GM12865 (cell line): ENCODE measurements around the gene DRC7.
"Not testable (repeated sequence)": the region's sequence is repeated elsewhere in the genome, so short reads cannot be mapped to it uniquely, and the experiment has no call there.

Experiments
- DNase-seq: peaks from one replicate; pipeline ENCODE4 v3.0.0; 2010; ENCODE audit warnings: low read depth
- H3K4me3 ChIP-seq: 2 replicates; pipeline ENCODE4 v1.5.1; 2011; ENCODE audit warnings: mild to moderate bottlenecking, low read depth, low read length, control low read depth
- TF ChIP-seq, protein P1 (sequence below): IDR thresholded peaks from 2 replicates; pipeline ENCODE4 v1.5.1; 2011; ENCODE audit warnings: low read length, control low read depth, low read depth, inconsistent platforms; ENCODE audit not compliant: insufficient read depth; ENCODE audit errors: missing control alignments

The DRC7 gene

DNA sequence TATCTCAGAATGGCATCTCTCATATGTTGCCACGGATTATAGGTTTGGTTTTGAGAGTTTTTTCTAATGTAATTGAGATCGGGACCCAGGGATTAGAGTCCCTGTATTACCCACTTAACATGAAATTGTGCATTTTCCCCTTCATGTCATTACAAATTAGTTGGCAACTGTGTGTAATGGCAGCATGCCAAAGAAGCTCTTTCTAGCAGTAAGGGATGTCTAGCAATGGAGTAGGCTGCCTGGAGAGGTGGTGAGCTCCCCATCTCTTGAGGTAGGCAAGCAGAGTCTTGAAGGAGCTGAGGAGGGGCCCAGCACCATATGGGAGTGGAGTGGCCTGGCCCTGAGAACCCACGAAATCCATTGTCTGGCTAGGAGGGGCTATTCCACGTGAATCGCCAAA, 30.9 kb downstream of the DRC7 start:
- TF ChIP-seq, protein P1, sequence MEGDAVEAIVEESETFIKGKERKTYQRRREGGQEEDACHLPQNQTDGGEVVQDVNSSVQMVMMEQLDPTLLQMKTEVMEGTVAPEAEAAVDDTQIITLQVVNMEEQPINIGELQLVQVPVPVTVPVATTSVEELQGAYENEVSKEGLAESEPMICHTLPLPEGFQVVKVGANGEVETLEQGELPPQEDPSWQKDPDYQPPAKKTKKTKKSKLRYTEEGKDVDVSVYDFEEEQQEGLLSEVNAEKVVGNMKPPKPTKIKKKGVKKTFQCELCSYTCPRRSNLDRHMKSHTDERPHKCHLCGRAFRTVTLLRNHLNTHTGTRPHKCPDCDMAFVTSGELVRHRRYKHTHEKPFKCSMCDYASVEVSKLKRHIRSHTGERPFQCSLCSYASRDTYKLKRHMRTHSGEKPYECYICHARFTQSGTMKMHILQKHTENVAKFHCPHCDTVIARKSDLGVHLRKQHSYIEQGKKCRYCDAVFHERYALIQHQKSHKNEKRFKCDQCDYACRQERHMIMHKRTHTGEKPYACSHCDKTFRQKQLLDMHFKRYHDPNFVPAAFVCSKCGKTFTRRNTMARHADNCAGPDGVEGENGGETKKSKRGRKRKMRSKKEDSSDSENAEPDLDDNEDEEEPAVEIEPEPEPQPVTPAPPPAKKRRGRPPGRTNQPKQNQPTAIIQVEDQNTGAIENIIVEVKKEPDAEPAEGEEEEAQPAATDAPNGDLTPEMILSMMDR = no peak
- DNase-seq = no peak

GRCh38 chr16:57725976-57726375, 31.4 kb downstream of the DRC7 start:
- TF ChIP-seq, protein P1 = no peak
- DNase-seq = no peak
- no peak overlapping the region for H3K4me3 ChIP-seq

More for the DNA sequence above, 30.9 kb downstream of the DRC7 start:
- no peak overlapping the region for H3K4me3 ChIP-seq

DNA sequence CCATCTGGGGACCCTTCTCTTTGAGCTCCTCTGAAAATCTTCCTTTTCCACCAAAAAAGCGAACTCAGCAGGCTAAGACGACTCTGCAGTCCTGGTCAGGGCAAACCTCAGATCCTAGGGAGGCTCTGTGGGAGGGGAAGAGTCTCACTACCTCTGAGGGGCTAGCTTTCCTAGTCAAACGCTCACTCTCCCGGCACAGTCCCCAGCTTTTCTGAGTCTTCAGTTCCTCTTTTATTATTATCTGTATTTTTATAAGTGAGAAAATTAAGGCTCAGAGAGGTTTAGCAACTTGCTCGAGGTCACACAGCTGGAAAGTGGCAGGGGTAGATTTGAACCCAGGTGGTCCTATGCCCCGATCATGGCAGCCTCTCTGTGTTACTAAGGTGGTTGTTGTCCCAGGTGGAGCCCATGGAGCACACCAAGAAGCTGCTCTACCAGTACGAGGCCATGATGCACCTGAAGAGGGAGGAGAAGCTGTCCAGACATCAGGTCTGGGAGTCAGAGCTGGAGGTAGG, 31.9 kb downstream of the DRC7 start:
- TF ChIP-seq, protein P1 = no peak
- DNase-seq = no peak
- H3K4me3 ChIP-seq = no peak overlapping the region

GRCh38 chr16:57727610-57728009, 33.0 kb downstream of the DRC7 start:
- TF ChIP-seq, protein P1 = no peak
- H3K4me3 ChIP-seq = no peak overlapping the region
- no peak for DNase-seq

GRCh38 chr16:57728336-57729181, 34.0 kb downstream of the DRC7 start:
- DNase-seq = no peak
- H3K4me3 ChIP-seq = no peak overlapping the region
- TF ChIP-seq, protein P1 = no peak

- TF ChIP-seq, protein P1 = no peak
- H3K4me3 ChIP-seq = no peak overlapping the region
- no peak for DNase-seq
Measured at GRCh38 chr16:57729182-57729484, 34.5 kb downstream of the DRC7 start.

DNA sequence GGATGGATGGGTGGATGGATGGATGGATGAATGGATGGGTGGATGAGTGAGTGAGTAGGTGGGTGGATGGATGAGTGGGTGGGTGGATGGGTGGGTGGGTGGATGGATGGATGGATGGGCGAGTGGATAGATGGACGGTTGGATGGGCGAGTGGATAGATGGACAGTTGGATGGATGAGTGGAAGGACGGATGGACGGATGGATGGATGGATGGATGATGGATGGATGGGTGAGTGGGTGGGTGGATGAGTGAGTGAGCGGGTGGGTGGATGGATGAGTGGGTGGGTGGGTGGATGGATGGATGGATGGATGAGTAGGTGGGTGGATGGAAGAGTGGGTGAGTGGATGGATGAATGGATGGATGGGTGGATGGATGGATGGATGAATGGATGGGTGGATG, 35.2 kb downstream of the DRC7 start:
- H3K4me3 ChIP-seq, DNase-seq: not testable (repeated sequence)
